GM19455 (cell line): ENCODE measurements around the gene UBE2E2.
A peak's percentile ranks its signal among the peaks of the same experiment; 100 is the strongest.

Experiments
- ATAC-seq: cut with Tn5 transposase; IDR thresholded peaks from one replicate; pipeline ENCODE4 v1.9.1; 2021; ENCODE audit not compliant: unreplicated experiment

Gene UBE2E2

DNA sequence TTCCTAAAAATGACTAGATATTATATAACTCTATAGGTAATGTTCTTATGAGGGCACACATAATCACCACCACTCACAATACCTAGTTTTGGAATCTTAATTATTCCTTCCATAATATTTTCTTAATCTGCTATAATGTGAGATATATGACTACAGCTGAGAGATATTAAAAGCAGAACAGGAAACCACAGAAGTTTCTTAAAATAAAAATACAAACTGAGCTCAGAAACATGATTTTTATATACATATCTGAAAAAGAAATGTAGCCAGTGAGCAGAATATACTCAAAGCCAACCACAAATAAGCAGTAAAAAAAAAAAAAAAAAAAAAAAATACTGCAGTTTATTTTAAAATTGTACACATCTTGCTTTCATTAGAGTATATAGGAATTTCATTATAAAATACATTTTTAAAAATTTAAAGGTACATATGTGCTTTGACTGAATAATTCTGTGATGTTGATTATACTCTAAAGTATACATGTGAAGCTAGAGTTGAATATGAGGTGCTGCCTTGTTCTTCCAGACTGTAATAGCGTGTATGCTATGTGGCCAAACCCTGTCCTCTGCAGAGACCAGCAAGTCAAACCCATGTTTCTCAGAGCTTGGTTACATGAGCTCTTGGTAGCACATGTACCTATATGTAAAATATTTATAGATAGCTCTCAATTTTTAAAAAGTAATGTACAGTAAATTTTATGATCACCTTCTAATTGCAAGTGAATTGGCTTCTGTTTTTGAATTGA is 175.0 kb downstream of the UBE2E2 start:
- no peak for ATAC-seq

DNA sequence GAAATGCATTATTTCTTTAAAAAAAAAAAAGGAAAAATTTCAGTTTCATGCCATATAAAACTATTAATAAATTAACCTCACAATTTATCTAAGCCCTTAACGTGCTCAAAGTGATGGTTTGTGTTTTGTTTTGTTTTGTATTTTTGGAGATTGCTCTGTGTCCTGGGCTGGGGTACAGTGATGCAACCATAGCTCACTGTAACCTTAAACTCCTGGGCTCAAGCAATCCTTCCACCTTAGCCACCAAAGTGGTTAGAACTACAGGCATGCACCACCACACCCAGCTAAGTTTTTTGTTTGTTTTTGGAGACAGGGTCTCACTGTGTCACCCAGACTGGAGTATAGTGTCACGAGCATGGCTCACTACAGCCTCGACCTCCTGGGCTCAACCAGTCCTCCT is 180.7 kb downstream of the UBE2E2 start:
- no peak for ATAC-seq

DNA sequence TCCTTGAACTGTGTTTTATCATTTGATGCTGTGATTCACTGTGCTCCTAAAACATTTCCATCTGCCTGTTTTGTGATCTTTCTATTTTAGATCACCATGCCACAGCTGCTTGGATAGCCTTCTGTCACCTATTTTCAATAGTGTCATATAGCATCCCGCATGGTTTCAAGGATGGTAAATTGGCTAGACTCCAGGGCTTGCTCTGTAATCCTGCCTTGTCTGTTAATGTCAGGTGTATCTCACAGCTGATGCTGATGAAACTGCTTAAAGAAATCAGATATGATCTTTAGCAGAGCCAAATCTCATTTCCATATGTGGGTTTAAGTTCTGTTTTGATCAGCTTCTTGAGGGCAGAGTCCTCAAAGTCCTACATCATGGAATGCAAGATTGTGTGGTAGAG is 182.2 kb downstream of the UBE2E2 start:
- ATAC-seq = no peak

DNA sequence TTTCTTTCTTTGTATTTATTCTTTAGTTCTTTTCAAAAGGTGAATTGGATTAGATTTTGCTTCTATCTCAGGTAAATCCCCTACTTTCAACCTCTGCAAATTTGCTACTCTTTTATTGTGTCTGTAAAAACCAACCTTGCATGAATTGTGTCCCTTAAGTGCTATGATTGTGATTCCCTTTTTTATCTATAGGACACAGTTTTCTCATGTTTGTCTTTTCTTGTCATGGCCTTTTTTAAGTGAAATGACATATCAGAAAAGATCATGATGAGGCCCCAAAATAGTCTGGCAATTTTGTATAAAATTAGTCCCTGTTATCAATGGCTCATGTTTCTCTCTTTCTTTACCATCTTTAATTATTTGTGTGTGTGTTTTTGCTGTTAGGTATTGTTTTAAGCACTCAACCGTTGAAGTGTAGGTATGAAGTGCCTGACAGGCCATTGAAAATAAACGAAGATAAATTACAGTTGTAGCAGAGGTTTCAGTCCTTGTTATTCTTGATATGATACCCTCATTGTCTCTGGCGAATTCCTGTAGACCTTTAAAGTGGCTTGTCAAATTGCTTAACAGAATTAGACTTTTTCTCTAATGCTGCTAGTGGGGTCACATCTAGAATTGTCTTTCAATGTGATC is 184.3 kb downstream of the UBE2E2 start:
- no peak for ATAC-seq

DNA sequence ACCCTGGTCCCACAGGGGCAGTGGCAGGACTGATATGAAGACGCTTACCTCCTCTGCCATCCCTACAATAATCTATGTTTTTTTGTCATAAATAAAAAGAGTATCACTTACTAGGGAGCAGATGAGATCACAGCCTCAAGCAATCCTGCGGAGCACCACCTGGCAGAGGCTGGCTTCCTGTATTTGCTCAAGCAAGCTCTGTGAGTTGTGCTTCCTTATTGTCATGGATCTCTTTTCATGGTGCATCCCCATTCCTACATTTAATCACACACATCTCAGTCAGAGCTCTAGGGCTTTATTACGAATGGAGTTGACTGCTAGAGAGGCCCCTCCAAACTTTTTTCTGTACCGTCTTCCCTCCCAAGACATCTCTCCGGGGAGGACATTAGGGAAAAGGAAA is 186.0 kb downstream of the UBE2E2 start:
- no peak for ATAC-seq

DNA sequence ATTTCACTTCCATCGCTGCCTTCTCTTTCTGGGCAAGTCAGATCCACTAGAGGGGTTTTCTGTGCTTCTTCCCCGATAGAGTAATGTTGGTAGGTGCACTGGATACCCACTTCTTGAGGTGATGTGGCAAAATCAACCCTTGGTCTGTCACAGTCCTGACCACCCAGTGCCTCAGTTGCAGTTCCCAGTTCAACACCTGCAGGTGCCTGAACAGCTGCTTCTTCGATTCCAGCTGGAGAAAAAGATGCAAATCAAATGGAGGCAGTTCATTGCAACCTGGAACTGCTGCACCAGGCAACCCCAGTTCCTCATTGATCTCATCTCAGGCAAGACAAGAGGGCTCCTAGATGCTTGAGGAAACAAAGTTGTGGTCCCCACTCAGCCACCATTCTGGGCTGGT is 186.6 kb downstream of the UBE2E2 start:
- ATAC-seq = no peak

DNA sequence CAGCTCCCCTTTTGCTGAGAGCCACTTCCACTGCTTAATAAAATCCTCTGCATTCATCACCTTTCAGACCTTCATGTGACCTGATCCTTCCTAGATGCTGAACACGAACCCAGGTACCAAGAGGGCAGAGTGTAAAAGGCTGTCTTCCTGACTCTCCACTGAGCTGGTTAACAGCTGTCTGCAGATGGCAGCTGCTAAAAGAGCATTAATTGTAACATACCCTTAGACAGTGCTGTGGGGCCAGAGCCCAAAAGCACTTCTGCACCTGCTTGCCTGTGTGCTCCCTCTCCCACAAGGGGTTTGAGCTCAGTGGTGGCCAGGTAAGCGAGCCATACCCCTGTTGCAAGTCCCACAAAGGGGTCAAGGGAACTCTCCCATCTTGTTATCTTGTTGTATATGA is 187.3 kb downstream of the UBE2E2 start:
- ATAC-seq = no peak

DNA sequence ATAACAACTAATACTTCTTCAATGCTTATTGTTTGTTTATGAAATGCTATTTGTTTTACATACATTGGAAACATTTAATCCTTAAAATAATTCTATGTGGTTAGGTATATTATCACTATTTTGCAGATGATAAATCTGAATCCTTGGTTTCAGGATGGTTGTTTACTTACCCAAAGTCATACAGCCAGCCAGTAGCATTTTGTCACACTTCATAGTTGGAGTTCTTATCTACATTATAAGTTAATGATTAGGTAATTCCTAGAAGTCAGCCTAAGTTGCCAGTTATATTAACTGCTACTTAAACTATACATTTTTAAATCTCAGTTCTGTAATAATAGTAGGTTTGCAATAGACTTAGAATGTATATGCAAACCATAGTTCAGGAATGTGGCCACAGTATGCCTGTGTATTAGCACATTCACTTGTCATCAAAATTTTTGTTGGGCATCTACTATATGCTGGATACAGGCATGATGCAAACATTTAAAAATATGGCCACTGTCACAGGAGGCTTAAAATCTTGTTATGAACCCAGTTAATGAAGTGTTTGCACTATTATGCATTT is 187.9 kb downstream of the UBE2E2 start:
- no peak for ATAC-seq

DNA sequence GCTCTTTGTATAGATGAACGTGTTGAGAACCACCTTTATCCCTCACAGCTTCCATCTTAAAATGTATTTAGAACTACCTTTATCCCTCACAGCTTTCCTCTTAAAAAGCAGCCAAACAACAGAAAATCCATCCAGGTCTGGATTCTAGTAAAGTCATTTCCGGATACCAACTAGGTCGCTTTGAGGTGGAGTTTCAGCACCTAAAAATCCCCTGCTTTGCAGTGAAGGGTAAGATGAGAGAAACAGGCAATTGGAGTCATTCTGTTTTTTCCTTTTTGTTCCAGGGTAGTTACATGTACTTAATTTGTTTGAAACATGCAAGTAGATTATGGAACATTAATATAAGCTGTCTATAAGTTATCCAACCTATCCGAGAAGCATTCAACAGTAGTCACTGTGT is 192.0 kb downstream of the UBE2E2 start:
- ATAC-seq = no peak

DNA sequence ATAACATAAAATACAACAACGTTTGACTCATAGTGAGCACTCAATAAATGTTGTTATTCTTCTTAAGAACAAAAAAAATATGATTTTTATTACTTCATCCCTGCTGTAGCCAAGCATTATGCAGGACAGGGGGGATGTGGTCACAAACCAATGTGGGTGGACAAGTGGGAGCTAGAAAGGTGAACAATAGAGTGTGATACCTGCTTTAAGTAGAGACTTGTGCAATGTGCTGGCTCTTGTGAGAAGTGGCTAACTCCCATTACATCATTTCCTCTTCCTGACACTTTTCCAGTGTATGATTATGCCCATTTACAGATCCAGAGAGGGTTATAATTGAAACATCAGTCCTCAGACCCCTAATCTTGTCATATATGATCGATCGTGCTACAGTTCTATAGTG is 193.6 kb downstream of the UBE2E2 start:
- no peak for ATAC-seq

DNA sequence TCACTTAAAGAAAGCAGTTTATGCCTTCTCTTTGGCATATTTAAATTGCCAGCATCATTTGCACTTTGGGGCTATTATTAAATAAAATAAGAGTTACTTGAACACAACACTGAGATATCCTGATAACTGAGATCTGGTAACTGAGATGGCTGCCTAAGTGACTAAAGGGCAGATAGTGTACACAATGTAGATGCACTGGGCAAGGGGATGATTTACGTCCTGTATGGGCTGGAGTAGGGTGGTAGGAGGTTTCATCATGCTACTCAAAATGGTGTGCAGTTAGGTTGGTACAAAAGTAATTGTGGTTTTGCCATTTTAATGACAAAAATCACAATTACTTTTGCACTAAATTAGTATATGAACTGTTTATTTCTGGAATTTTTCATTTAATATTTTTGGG is 196.1 kb downstream of the UBE2E2 start:
- no peak for ATAC-seq

DNA sequence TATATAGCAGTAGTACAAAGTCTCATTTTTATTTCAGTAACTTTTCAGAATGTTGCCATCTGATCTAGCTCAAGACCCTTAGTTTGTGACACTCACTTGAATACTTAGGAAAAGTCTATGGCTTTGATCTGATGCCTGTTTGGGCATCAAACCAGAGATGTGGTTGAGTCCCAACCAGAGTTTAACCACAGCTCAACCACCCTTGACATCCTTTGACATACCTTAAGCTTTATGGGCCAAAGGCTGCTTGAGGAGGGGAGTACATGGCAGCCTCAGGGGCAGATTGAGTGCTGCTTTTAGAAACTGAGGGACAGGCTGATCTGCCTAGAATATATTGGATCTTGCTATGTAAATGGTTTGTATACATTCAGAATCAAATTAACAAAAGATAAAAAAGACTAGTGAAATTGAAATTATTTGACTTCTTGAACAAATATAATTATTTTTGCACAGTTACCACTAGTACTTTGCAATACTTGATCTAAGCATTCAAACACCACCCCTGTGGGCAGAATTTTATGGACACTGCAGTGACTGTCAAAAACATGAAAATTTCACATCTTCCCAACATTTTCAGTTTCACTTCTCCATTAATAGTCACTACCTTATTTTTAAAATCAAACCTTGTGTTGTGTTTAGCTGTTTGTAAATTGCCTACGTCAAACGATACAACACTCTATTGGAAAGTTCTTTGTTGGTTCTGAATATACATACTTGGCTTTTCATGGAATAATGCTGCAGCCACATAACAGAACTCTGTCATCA is 199.8 kb downstream of the UBE2E2 start:
- no peak for ATAC-seq

DNA sequence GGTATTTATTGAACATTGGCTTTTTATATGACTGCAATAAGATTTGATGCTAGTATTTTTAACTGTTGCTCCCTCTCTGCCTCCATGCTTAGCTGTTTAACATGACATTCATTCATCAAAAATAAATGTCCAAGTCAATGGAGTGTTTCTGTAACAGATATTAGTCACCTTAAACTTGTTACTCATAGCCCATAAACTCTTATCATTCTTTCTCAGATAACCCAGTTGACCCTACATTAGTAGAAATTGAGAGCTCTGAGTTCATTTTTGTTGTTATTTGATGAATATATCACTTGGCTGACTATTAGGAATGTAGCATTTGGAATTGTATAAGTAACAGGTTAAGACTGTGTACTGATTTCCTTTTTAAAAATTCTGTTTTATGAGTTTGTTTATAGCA is 201.1 kb downstream of the UBE2E2 start:
- ATAC-seq = no peak

DNA sequence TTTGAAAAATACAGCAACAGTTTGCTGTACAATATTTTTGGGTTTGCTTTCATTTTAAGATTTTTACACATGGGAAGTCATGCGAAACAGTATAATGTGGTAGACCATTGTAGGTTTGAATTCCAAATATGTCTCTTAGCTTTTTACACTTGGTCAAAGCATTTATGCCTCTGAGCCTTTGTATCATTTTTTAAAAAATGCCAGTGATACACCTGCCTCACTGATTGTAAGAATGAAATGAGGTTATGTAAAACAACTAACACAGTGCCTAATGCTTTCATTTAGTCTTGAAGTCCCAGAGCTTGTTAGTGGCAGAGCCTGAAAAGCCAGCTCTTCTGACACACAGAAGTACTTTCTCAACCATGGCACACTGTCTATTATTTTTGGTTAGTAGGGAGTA is 202.0 kb downstream of the UBE2E2 start:
- ATAC-seq = peak; percentile 52

DNA sequence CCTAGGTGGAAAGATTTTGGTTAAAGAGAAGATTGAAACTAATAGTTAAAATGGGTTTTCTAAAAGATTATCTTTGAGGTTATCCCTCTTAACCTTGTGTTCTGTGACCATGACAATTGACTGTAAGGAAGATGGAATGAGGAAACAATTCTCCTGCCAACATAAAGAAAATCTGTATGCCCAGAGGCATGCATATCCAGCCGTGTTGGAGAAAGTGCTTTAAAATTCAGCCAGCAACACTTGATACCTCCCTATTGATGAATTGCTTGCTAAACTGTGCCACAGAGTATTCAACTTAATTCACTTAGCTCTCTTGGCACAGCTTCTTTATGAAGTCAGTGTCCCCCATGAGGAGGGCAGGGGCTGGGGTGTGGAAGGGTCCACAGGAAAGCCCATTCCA is 203.5 kb downstream of the UBE2E2 start:
- no peak for ATAC-seq

DNA sequence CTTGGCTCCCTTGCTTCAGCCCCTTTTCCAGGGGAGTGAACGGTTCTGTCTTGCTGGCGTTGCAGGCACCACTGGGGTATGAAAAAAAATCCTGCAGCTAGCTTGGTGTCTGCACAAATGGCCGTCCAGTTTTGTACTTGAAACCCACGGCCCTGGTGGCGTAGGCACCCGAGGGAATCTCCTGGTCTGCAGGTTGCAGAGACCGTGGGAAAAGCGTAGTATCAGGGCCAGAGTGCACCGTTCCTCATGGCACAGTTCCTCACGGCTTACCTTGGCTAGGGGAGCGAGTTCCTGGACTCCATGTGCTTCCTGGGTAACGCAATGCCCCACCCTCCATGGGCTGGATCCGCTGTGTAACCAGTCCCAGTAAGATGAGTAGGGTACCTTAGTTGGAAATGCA is 214.9 kb downstream of the UBE2E2 start:
- ATAC-seq = no peak

DNA sequence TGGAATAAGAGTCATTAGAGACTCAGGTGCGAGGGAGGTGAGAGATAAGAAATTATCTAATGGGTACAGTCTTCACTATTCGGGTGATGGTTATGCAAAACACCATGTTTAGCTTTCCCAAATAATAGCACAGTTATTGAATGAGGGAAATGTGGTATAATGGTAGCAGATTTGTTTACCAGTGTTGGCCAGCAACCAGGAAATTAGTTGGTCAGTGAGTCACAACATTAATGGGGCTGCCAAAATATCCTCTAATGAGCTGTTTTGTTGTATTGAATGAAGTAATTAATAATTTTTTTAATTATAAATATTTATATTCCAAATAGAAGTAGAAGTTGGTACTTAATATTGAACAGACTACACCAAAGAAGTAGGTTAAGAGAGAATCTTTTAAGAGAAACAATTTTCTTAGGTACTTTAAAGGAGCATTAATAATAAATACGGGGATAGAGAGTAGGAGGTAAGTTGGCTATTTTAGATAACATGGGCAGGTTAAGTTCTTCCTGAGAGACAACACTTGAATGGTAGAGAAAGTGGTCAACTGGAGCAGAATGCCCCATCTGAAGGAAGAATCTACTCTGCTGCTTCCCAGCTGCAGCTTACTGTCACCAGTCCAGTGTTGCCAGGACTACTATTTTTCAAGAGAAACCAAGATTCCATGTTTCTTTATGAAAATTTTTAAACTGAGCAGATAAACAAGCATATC is 218.8 kb downstream of the UBE2E2 start:
- ATAC-seq = peak; percentile 46

DNA sequence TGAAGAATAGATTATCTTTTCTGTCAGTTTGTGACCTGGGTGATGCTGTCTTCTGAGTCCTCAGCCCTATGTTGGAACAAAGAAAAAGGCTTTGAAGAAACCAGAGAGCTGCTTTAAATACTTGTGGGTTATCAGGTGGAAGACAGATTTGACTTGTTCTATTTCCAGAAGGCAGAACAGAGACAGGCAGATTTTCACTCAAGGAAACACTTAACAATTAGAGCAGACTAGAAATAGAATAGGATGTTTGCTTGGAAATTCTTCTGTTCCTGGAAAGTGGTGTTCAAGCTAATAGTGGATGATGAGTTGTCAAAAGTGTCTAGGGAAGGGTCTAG is 219.4 kb downstream of the UBE2E2 start:
- ATAC-seq = peak; percentile 87

DNA sequence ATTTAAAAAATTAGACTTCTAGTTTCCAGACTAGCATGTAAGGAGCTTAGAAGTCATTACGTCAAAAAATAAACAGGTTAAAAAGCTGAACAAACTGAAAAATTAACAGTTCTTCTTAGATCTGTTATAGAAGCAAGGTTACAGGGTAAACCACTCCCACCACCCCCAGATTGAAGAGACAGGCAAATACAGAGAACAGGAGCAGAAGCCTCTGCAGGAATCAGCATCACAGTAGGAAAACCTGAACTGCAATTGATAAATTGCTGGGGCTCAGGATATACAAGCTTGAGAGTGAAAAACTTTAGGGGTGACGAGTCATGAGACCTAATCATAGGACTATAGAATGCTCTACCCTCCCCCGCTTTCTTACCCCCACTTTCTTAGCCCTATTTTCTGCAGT is 222.3 kb downstream of the UBE2E2 start:
- no peak for ATAC-seq

DNA sequence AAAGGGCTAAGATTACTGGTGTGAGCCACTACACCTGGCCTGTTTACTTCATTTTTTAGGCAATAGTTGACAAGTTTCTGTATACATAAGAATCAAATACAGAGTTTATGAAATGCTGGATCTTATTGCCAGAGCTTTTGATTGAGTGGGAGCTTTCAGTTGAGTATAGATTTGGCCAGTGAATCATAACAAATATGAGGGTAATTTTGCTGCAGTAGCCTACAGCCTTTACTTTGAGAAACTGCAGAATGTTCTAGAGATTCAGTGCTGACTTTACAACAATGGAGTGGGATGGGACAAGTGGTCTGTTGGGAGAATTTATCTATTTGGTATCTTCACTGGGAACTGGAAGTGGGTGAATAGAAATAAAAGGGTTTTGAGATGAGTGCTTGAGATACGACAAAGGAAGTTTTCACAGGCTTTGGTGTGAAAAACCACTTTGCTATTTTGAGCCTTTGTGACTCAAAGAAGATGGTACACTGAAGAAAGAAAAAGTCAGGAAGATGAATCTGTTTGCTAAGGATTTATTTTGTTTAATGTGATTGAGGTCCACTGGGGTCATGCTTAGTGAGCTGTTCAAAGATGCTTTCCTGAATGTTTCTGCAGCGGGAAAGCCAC is 227.8 kb downstream of the UBE2E2 start:
- ATAC-seq = no peak

DNA sequence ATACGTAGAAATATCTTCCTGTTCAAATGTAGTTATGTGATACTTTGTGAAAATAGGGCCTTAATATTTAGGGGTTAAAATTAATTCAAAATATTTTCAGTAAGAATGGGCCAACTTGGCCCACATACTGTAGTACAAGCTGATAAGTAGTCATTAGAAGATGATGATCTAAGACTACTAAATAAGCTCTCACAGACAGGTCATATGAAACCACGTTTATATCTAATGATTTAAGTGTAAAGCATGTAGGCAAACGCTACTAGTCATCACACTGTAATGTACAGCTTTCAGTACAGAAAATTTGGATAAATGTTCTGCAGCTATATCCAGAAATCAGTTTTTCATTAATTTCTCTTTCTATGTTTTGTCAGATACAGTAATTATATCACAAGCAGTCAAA is 228.6 kb downstream of the UBE2E2 start:
- no peak for ATAC-seq
